GM12878 (cell line): ENCODE results near the gene POLDIP3.

Source experiments
- E2F4 ChIP-seq: IDR thresholded peaks from 2 replicates; pipeline ENCODE4 v1.6.1; 2012; ENCODE audit warnings: low read depth, low read length, improper control_type of control experiment
- GABPA ChIP-seq: IDR thresholded peaks from 2 replicates; pipeline ENCODE4 v1.6.1; 2014; ENCODE audit warnings: antibody characterized with exemption, low read depth, mild to moderate bottlenecking, inconsistent platforms
- RAD51 ChIP-seq: fragments of 450-650 bp; IDR thresholded peaks from 2 replicates; pipeline ENCODE4 v1.6.1; 2016; ENCODE audit warnings: moderate library complexity, mild to moderate bottlenecking, inconsistent platforms
- SMC3 ChIP-seq: IDR thresholded peaks from 2 replicates; pipeline ENCODE4 v1.6.1; 2011; ENCODE audit warnings: low read length, improper control_type of control experiment, borderline replicate concordance
- SP1 ChIP-seq: IDR thresholded peaks from one replicate; pipeline ENCODE4 v1.6.1; 2011; ENCODE audit warnings: low read depth, low read length
- TCF12 ChIP-seq: IDR thresholded peaks from 2 replicates; pipeline ENCODE4 v1.6.1; 2011; ENCODE audit warnings: low read depth, mild to moderate bottlenecking, low read length
- ZNF274 ChIP-seq: IDR thresholded peaks from one replicate; pipeline ENCODE4 v1.8.0; 2011; ENCODE audit not compliant: insufficient read length, insufficient read depth
- TF ChIP-seq, protein P1 (sequence below), 3 experiments: IDR thresholded peaks in 2 of 3; conservative IDR thresholded peaks in 1 of 3; 2 replicates each; pipeline ENCODE4 v1.5.1; 2011; ENCODE audit warnings: low read depth in 3 of 3, low read length in 3 of 3, mild to moderate bottlenecking in 3 of 3, control low read depth in 2 of 3, moderate library complexity in 2 of 3, inconsistent platforms in 1 of 3, mixed read lengths in 1 of 3; ENCODE audit not compliant: control insufficient read depth in 2 of 3, insufficient read depth in 1 of 3; ENCODE audit errors: extremely low read depth in 1 of 3
- TF ChIP-seq, protein P2 (sequence below): IDR thresholded peaks from 2 replicates; pipeline ENCODE4 v1.6.1; 2011; ENCODE audit warnings: low read depth, low read length, improper control_type of control experiment, borderline replicate concordance

DNA sequence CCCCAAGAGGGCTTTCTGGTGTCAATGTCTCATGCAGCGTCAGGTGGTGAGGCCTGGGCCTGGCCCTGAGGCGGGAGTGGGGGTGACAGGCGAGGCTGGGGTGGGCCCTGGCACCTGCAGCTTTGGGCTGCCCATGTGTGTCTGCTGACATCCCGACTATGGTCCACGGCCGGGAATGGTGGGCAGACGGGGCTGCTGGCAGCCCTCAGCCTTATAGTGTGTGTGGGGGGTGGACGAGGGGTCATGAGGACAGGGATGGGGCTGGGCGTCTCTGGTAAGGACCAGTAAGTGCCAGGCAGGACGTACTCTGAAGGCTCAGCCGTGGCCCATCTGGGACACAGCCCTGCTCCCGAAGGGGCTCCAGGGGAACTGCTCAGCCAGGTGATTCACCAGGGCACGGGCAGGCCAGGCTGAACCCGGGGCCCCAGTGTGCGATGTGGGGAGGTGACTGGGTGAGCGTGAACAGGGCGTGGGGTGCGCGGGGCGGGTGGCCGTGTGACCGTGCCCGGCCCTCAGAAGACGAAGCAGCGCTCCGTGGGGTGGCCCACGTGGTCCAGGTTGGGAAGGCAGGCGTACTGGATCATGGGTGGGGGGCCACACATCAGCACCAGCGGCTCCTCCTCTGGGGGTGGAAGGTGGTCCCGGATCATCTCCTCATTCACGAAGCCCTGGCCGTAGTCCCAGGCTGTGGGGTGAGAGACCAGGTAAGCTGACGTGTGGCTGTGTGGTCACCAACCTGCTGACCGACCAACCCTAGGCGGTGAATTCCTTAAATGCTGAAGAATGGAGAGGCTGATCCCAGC is 4.8 kb upstream of the POLDIP3 start:
- TF ChIP-seq ZNF274 (no peak), E2F4 (no peak), GABPA (no peak), SP1 (no peak), TCF12 (no peak), RAD51 (no peak), SMC3 (no peak)
- TF ChIP-seq, protein P1, sequence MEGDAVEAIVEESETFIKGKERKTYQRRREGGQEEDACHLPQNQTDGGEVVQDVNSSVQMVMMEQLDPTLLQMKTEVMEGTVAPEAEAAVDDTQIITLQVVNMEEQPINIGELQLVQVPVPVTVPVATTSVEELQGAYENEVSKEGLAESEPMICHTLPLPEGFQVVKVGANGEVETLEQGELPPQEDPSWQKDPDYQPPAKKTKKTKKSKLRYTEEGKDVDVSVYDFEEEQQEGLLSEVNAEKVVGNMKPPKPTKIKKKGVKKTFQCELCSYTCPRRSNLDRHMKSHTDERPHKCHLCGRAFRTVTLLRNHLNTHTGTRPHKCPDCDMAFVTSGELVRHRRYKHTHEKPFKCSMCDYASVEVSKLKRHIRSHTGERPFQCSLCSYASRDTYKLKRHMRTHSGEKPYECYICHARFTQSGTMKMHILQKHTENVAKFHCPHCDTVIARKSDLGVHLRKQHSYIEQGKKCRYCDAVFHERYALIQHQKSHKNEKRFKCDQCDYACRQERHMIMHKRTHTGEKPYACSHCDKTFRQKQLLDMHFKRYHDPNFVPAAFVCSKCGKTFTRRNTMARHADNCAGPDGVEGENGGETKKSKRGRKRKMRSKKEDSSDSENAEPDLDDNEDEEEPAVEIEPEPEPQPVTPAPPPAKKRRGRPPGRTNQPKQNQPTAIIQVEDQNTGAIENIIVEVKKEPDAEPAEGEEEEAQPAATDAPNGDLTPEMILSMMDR (IDR thresholded peaks at IDR 0.05 in 2 of 3, conservative IDR thresholded peaks at IDR 0.05 in 1 of 3; ENCODE audit: control insufficient read depth in 2 of 3, extremely low read depth in 1 of 3, insufficient read depth in 1 of 3, low read depth in 3 of 3, low read length in 3 of 3): no peak
- TF ChIP-seq, protein P2, sequence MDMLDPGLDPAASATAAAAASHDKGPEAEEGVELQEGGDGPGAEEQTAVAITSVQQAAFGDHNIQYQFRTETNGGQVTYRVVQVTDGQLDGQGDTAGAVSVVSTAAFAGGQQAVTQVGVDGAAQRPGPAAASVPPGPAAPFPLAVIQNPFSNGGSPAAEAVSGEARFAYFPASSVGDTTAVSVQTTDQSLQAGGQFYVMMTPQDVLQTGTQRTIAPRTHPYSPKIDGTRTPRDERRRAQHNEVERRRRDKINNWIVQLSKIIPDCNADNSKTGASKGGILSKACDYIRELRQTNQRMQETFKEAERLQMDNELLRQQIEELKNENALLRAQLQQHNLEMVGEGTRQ: no peak
